Stimulated activated naive CD4-positive, alpha-beta T cell (primary cell): ENCODE data around the gene CRIM1.

Experiments
- DNase-seq, 6 experiments: peaks; one replicate each; lab custom pipeline; 2025; lab: John Stamatoyannopoulos, UW

The CRIM1 gene

DNA sequence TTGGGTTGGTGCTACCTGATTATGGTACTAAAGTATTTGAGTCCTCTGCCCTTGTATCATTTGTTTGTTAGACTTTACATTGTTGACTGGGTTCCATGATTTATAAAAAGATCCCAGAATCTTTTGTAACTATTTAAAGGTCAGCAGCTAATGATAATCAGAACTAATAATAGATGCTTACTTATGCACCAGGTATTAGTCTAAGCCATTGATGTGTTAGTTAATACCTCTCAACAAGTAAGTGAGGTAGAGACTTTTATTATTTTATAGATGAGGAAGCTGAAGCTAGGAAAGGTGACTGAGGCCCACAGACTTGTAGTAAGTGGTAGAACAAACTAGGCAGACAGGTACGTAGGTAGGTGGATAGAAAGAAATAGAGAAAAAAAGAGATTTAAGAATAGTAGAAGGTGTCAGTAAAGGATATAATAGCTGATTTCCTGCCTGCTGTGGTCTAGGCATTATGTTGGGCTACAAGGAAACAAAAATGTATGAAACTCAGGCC is 68.1 kb downstream of the CRIM1 start:
- DNase-seq = no peak

DNA sequence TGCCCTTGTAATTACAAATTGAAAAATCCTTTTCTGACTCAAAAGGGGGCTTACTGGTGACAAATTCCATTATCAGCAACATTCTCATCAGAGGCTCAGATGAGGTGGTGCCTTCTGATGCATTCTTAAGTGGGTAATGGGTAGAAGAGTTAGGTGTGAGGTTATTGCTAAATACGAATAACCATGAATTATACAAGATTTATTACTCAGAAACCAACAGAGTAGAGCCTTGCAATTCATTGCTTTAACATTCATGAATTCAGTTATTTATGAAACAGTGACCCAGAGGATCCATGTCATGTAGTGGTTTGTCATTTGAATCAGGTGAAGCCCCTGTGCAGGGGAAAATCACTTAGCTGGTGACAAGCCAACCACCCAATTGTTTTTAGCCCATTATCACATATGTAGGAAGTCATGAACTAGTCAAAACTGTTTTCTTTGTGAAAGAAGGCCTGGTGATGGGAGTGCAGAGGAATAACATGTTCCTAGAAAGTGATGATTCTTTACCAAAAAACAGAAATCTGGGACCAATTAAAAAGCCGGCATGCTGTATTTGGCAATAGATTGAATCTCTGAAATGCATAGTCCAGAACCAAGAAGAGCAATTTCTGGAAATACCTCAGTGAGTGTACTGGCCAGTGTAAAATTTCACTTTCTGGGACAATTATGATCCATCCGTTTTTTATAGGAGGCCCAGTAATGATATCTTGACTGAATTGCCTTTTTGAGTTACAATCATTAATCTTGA is 70.2 kb downstream of the CRIM1 start:
- no peak for DNase-seq

- no peak for DNase-seq
Observed at GRCh38 chr2:36427790-36428243, 72.2 kb downstream of the CRIM1 start.

DNA sequence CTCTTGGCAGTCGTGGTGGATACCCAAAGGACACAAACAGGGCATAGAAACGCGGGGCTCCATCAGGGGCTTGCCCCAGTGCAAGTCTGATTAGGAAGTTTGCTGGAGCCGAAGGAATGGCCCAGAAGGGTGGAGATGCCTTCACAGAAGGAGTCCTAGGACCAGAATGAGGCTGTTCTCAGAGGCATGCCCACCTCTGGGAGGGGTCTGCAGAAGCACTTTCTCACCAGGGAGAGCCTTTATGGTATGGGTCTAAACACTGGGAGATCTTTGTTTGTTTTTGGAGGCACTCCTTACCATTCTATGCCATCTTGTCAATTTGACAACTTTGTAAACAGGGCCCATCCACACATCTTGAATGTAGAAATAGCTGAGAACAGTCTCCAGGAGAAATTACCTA is 75.0 kb downstream of the CRIM1 start:
- no peak for DNase-seq

GRCh38 chr2:36432479-36432878 is 76.9 kb downstream of the CRIM1 start:
- DNase-seq = no peak

DNA sequence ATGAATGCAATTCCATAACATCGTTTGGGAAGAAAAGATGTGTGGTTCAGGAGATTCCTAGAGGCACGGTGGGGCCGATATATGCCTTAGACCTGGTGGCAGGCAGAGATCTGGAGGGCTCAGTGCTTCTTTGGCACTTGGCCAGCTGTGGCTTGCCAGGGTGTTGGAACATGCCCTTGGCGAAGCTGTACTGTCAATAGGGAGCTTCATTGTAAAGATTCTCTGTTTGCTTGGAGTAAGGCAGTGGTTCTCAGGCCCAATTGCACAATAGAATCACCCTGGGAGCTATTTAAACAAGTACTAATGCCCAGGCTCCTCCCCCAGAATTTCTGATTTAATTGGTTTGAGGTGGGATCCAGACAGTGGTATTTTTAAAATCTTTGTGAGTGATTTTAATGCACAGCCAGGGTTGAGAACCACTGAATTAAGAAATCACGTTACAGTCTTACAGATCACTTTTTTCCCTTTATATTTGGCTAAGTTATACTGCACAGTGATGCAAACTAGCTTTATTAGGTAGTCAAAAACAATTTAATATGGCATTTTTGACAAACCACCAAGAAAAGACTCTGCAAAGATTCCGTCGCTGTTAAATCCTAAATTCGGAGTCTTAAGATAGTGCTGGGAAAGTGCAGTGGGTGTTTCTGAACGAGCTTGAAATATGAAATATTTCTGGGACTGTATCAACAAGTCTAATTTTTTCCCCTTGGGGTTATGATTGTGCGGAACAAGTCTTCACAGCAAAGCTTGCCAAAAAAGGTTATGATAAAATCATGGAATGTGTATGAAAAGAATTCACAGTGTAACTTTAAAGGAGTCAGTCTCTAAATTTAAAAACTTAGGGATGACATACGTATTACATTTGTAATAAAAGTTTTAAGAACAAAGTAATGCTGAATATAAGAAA is 78.0 kb downstream of the CRIM1 start:
- no peak for DNase-seq

DNA sequence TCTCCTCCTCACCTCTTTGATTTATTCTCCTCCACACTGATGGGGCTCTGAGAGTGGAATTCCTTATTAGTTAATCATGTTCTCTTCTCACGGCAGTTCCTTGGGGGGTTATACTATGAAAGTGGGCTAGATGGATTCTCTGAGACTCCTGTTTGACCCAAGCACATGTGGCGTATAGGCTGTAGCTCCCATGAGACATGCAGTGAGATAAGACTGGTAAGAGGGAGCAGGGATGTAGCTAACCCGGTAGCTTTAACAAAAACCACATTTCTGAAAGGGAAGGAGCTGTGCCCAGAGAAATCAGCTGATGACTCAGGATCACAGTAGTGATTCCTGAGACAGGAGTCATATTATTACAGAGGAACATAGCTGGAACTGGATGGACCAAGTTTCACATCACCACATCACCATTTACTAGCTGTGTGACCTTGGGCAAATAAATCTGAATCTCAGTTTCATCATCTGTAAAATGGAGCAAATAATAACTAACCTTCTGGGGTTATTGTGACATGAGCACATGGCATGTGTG is 82.9 kb downstream of the CRIM1 start:
- no peak for DNase-seq

GRCh38 chr2:36439084-36439483 is 83.5 kb downstream of the CRIM1 start:
- DNase-seq = no peak

- DNase-seq = no peak
Observed at GRCh38 chr2:36441065-36441625, 85.6 kb downstream of the CRIM1 start.

- no peak for DNase-seq
Observed at GRCh38 chr2:36441816-36442215, 86.2 kb downstream of the CRIM1 start.

DNA sequence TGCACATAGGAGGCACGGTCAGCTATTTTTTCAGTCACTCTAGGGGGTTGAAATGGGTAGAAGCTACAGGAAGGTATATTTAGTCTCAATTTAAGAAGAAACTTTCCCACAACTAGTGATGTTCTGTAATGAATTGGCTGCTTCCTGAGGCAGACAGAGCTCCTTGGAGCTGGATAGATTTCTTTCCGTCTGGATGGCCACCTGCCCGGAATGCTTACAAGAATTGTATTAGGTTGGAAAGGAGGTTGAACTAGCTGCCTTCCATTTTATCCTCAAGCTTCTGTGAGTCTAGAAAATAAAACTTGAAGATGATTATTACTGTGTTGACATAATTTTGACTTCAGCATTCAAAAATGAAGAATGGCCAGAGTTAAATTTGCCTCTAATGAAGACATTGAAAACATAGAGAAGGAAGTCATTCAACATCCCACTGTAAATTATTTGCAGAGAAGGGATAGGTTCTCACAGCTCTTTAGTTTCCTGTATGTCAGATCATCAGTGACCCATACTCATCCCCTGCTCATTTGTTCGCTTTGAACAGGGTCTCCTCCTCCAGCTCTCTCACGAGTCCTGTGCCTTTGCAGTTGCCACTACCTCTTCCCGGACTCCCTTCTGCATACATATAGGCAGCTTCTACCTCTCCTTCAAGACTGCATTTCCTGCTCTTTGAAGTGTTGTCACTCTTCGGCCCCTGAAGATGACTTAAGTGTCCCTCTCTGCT is 88.8 kb downstream of the CRIM1 start:
- DNase-seq = no peak

- no peak for DNase-seq
Observed at GRCh38 chr2:36445185-36445866, 89.7 kb downstream of the CRIM1 start.

- no peak for DNase-seq
Observed at GRCh38 chr2:36446294-36446693, 90.7 kb downstream of the CRIM1 start.

GRCh38 chr2:36449213-36449612 is 93.6 kb downstream of the CRIM1 start:
- no peak for DNase-seq

GRCh38 chr2:36449943-36450392 is 94.4 kb downstream of the CRIM1 start:
- no peak for DNase-seq

DNA sequence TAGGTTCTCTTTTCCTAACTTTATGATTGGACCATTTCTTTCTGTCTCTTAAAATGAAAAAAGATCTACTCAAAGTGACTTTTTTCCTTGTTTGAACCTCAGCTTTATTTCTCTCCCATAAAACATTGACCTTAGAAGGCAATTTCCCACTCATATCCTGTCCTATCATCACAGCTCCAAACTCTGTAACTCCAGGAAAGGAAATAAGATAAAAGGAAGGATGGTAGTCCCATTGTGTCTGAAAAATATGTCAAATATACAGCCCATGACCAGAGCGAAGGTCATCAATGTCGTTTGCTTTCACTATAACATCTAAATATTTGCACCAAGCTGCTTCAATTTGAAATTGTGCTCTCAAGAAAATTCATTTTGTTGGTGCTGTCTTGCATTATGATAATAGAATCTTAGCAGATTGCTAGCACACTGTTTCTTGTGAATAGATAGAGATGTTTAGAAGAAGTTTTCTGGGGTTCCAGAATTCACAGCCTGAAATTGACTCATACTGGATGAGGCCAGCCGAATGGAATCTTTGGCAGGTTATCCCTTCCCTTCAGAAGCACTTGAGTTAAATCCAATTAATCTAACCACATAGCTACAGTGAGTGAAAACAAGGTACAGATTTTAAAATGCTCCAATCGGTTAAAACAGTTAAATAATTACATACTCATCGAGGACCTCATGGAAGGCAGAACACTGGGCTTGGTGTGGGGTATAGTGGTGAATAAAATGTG is 95.1 kb downstream of the CRIM1 start:
- DNase-seq = no peak

DNA sequence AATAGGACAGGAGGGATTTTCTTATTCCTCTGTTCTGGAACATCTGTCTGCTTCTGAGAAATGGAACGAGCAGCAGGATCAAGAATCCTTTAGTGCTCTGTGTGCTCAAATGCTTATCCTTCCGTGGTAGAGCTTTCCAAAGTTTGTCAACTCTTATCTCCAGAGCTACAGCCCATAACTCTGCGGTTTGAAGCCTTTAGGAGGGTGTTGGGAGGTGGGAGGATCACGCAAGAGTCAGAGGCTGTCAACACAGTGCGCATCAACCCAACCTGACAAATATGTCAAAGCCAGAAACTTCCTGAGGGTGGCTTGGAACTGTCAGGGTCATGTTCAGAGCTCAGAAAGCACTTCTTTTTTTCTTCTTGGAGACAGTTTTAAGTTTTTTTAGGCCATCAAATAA is 95.9 kb downstream of the CRIM1 start:
- DNase-seq = no peak

DNA sequence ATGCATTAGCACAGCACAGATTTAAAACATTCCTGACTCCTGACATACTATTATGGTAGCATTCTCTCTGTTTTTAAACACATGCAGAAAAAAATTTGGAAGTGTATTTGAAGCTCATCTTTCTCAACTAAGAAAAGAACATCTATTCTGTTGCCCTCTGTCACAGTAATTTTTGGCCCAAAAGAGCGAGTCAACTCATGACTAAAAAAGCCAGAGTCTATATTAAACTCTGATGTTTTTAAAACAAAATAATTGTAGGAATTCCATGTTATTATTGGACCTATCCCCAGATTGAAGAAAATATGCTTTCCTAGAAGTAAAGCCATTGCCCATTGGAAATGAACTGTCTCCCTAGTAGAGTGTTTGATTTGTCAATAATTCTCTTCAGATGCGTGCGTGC is 96.7 kb downstream of the CRIM1 start:
- DNase-seq = no peak

- no peak for DNase-seq
Observed at GRCh38 chr2:36453652-36454051, 98.1 kb downstream of the CRIM1 start.

DNA sequence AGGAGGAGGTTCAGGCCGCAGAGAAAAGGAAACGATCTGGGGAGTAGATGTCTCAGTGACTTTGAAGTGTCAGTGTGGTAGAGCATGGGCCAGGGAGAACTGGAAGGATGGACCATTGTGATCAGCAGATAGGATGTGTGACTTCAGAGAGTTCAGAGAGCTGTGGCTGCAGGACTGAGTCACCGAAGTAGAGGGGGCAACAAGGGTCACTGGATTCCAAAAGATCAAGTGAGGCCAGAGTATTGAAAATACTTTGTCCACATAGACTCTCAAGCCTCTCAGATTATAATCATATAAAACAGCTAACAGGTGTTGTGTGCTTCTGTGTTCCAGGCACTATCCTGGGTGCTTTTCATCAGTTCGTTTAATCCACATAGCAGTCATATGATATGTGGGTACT is 99.4 kb downstream of the CRIM1 start:
- DNase-seq = no peak
